ENCODE results near the gene SYT2. TPM values are rescaled to one million over a fixed set of nuclear protein-coding genes. Genes with fewer than 3 reads are reported as not detected.

The SYT2 gene
- total RNA-seq, 4 donors from 2014 or later: under 0.01 TPM; not detected in 3

DNA sequence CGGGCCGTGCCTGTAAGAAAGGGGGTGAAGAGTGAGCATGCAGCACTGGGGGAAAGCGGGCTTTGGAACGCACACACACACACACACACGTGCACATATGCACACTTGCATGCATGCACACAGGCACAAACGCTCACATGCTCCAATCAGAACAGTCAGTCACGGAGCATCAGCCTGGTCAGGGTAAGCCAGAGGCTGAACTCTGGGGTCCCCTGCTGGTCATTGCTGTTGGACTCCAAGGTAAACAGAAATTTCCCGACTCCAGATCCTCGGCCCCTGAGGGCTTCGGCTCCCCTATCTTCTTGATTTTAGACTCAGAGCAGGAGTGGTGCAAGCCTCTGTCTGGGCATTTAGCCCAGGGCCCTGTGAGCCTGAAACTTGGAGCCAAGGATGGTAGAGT is 54.2 kb downstream of the SYT2 start:
- Histone ChIP-seq H3K4me1 (no peaks in the 10 kb centered on the region), H3K27ac (no peak overlapping the region), H3K27me3 (peaks cover 0 to 48% of the 10 kb centered on the region in 2 donors), H3K4me3 (no peak overlapping the region), H3K9me3 (no peaks in the 10 kb centered on the region), H3K36me3 (no peaks in the 10 kb centered on the region)
- WGBS, 2 donors: 55 to 56% methylated on average over 7 to 10 of the region's 10 CpGs
- no peak for DNase-seq (ENCODE audit: low spot score in 2 of 2)
- TF ChIP-seq, protein P1, sequence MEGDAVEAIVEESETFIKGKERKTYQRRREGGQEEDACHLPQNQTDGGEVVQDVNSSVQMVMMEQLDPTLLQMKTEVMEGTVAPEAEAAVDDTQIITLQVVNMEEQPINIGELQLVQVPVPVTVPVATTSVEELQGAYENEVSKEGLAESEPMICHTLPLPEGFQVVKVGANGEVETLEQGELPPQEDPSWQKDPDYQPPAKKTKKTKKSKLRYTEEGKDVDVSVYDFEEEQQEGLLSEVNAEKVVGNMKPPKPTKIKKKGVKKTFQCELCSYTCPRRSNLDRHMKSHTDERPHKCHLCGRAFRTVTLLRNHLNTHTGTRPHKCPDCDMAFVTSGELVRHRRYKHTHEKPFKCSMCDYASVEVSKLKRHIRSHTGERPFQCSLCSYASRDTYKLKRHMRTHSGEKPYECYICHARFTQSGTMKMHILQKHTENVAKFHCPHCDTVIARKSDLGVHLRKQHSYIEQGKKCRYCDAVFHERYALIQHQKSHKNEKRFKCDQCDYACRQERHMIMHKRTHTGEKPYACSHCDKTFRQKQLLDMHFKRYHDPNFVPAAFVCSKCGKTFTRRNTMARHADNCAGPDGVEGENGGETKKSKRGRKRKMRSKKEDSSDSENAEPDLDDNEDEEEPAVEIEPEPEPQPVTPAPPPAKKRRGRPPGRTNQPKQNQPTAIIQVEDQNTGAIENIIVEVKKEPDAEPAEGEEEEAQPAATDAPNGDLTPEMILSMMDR (IDR thresholded peaks at IDR 0.05): no peak
- no peak for TF ChIP-seq EP300 (IDR thresholded peaks at IDR 0.05)
- no peak for TF ChIP-seq POLR2A (IDR thresholded peaks at IDR 0.05)

DNA sequence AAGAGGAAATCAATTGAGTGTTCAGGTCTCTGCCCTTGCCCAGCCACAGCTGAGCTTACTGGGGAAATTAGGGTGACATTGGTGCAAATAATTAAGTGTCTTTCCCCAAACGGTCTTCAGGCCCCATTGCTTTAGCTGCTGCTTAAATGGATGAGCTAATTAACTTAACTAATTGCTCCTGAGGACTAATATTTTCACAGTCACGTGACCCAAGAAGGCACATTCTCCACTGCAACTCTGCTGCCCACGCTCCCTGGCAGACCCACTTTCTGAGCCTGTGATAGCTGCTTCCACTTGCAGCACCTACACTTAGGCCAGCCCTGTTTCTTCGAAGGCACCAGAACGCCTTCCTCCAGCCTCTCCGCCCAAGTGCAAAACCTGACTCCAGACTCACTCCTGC is 56.2 kb downstream of the SYT2 start:
- no peak overlapping the region for H3K4me3 ChIP-seq
- TF ChIP-seq EP300 (IDR thresholded peaks at IDR 0.05) (no peak), POLR2A (IDR thresholded peaks at IDR 0.05) (no peak)
- TF ChIP-seq, protein P1 (IDR thresholded peaks at IDR 0.05): no peak
- no peak overlapping the region for H3K27ac ChIP-seq
- 65 to 67% methylated on average over 6 of the region's 6 CpGs for WGBS, 2 donors
- no peaks in the 10 kb centered on the region for H3K36me3 ChIP-seq
- no peaks in the 10 kb centered on the region for H3K4me1 ChIP-seq
- no peak for DNase-seq (ENCODE audit: low spot score in 2 of 2)
- H3K9me3 ChIP-seq: no peaks in the 10 kb centered on the region
- H3K27me3 ChIP-seq: peaks cover 0 to 43% of the 10 kb centered on the region in 2 donors

DNA sequence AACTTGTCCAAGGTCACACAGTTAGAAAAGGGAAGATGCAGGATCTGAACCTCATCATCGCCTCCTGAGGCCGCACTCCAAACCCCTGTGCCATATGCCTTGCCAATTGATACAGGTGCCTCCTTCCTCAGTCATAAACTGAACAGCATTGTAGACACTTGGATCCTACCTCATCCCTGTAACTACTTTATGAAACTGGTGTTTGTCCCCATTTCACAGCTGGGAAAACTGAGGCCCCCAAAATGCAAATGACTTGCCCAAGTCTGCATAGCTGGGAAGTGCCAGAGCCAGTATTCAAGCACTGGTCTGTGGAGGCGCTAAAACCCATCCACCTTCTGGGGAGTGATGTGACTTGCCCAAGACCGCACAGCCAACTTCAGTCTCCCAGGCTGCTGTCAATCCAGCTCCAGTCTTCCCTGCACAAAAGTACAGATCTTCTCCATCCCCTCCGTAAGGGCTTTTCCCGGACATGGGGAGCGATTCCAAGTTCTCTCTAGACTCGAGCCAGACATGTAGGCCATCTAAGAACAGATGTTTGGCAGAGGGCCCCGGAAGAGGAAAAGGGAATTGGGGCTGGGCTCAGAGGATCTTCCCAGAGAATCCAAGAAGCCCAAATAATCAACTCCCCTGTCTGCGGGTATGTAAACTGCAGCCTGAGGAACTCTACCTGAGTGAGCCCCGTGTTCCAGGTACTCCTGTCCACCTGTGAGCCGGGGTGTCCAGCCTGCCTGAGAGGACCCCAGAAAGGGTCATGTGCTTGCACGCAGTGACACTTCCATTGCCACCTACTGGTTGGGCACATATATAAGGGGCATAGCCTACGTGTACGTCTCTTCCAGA is 60.5 kb downstream of the SYT2 start:
- H3K36me3 ChIP-seq: no peaks in the 10 kb centered on the region
- H3K4me1 ChIP-seq: peaks cover 0 to under 1% (median 0%) of the 10 kb centered on the region in 4 donors
- no peak overlapping the region for H3K4me3 ChIP-seq
- H3K27ac ChIP-seq: no peak overlapping the region
- H3K27me3 ChIP-seq: peaks cover 0 to 42% of the 10 kb centered on the region in 2 donors
- no peaks in the 10 kb centered on the region for H3K9me3 ChIP-seq
- WGBS, 2 donors: 60 to 65% methylated on average over 15 of the region's 15 CpGs
- DNase-seq (ENCODE audit: low spot score in 2 of 2): no peak
- no peak for TF ChIP-seq EP300 (IDR thresholded peaks at IDR 0.05)
- TF ChIP-seq, protein P1 (IDR thresholded peaks at IDR 0.05): no peak
- TF ChIP-seq POLR2A (IDR thresholded peaks at IDR 0.05): no peak

DNA sequence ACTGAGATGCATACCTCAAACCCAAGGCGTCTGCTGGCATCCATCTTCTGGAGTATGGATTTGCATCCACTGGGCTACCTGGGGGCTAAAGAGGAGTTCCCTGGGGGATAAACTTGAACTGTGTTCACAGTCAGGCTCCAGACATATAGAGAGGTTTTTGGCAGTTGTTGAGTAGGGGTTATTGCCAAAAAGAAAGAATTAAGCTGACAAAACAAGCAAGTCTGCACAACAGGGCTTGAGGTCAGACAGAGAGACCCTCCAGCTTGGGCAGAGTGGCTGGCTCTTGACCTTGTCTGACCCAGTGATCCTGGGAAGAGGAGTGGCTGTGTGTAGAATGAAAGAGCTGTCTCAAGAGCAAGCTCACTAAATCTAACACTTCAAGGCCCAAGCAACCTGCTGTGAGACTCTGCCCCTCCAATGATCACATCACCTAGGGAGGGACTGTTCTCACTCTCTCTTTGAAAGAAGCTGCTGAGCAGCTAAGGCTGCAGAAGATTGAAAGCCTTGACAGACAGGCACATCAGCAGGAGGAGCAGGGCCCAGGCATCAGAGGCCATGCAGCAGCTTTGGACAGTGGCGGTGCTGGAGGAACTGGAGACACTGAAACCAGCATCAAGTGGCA is 61.5 kb downstream of the SYT2 start:
- WGBS, 2 donors: 60 to 80% methylated on average over 2 of the region's 2 CpGs
- H3K27me3 ChIP-seq: peaks cover 0 to 49% of the 10 kb centered on the region in 2 donors
- no peak for DNase-seq (ENCODE audit: low spot score in 2 of 2)
- no peaks in the 10 kb centered on the region for H3K9me3 ChIP-seq
- no peak overlapping the region for H3K27ac ChIP-seq
- no peak for TF ChIP-seq POLR2A (IDR thresholded peaks at IDR 0.05)
- no peak for TF ChIP-seq EP300 (IDR thresholded peaks at IDR 0.05)
- TF ChIP-seq, protein P1 (IDR thresholded peaks at IDR 0.05): no peak
- no peak overlapping the region for H3K4me3 ChIP-seq
- peaks cover 0 to 11% (median 5%) of the 10 kb centered on the region in 4 donors for H3K4me1 ChIP-seq
- H3K36me3 ChIP-seq: no peaks in the 10 kb centered on the region

DNA sequence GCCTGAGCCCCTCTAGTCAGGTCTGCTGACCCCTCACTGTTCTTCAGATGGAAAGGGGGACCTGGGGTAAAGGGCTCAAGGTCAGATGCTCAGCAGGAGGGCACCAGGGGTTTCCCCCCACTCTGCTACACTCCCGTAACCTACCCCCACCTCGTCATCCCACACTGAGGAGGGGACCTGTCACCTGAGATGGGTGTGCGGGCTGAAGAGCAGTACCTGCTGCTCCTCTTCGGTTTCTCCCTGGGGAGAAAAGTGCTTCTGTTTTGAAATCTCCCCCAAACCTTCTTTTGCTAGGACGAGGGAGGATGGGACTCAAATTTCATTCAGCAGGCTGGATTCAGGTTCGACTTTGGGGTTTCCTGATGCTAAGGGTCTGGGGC is 65.2 kb downstream of the SYT2 start:
- WGBS, 2 donors: 36 to 38% methylated on average over 6 of the region's 6 CpGs
- no peaks in the 10 kb centered on the region for H3K9me3 ChIP-seq
- no peak overlapping the region for H3K27ac ChIP-seq
- TF ChIP-seq POLR2A (IDR thresholded peaks at IDR 0.05) (no peak), EP300 (IDR thresholded peaks at IDR 0.05) (no peak)
- TF ChIP-seq, protein P1 (IDR thresholded peaks at IDR 0.05): no peak
- H3K36me3 ChIP-seq: no peaks in the 10 kb centered on the region
- DNase-seq (ENCODE audit: low spot score in 2 of 2): no peak
- H3K4me3 ChIP-seq: no peak overlapping the region
- peaks cover 0 to 26% (median 19%) of the 10 kb centered on the region in 4 donors for H3K4me1 ChIP-seq
- H3K27me3 ChIP-seq: peaks cover 2 to 74% of the 10 kb centered on the region in 2 donors
